GM12864 (cell line): ENCODE data around the gene PPP1R9A.

Experiments
- DNase-seq: peaks from one replicate; pipeline ENCODE4 v3.0.0-alpha.2; 2011; ENCODE audit warnings: low read depth
- H3K4me3 ChIP-seq: 2 replicates; pipeline ENCODE4 v1.5.1; 2011; ENCODE audit warnings: mild to moderate bottlenecking, low read depth, low read length, control low read depth
- TF ChIP-seq, protein P1 (sequence below): IDR thresholded peaks from 2 replicates; pipeline ENCODE4 v1.5.1; 2011; ENCODE audit warnings: low read depth, mild to moderate bottlenecking, moderate library complexity, low read length, control low read depth, inconsistent platforms; ENCODE audit errors: missing control alignments

The PPP1R9A gene

DNA sequence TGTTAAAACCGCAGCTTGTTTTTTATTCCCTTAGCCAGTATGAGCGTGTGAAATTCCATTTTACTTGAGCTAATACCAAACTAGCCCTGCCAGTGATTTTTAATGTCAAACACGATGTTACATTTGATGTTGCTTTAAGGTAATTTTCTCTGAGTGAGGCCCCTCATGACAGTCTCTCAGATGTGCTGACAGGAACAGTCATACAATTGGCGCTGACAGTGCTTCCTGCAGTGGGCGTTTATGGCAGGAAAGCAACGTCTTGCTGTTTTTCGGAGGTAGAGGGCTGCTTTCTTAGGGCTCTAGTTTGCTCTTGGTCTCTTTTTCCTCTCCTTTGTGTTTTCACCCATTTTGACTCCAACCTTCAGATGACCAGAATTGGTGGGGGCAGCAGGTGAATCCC lies 397.6 kb downstream of the PPP1R9A start:
- TF ChIP-seq, protein P1, sequence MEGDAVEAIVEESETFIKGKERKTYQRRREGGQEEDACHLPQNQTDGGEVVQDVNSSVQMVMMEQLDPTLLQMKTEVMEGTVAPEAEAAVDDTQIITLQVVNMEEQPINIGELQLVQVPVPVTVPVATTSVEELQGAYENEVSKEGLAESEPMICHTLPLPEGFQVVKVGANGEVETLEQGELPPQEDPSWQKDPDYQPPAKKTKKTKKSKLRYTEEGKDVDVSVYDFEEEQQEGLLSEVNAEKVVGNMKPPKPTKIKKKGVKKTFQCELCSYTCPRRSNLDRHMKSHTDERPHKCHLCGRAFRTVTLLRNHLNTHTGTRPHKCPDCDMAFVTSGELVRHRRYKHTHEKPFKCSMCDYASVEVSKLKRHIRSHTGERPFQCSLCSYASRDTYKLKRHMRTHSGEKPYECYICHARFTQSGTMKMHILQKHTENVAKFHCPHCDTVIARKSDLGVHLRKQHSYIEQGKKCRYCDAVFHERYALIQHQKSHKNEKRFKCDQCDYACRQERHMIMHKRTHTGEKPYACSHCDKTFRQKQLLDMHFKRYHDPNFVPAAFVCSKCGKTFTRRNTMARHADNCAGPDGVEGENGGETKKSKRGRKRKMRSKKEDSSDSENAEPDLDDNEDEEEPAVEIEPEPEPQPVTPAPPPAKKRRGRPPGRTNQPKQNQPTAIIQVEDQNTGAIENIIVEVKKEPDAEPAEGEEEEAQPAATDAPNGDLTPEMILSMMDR = no peak
- H3K4me3 ChIP-seq = no peak overlapping the region
- no peak for DNase-seq

DNA sequence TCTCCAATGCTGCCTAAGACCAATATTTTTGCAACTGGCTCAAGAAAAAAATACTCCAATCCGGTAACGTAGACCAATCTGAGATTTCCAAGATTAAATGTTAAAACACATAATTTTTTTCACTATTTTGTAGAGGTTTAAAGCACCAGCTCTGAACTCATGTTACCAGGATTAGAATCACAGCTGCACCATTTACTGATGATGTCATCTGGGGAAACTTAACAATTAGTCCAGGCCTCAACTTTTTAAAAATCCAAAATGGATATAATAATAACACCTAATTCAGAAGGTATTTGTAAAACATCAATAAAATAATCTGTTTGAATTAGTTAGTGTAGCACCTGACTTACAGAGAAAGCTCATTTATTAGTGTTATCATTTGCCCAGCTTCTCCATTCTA lies 402.6 kb downstream of the PPP1R9A start:
- TF ChIP-seq, protein P1 = no peak
- DNase-seq = no peak
- no peak overlapping the region for H3K4me3 ChIP-seq

DNA sequence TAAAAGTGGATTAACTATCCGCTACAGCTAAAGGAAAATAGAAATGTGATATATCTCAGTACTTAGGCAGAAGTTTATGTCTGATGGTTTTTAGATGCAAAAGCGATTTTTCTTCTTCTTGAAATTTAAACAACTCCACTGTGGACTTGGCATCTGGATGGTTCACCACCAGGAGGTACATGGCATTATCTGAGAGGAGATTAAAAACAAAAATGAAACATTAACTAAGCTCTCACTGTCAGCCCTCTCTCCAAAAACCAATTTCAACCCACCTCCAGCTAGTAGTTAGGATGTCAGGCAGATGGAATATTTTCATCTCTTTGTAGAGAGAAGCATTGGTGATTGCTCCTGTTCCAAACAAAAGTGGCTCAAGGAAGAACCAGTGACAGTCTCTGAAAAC lies 404.0 kb downstream of the PPP1R9A start:
- TF ChIP-seq, protein P1 = no peak
- no peak for DNase-seq
- no peak overlapping the region for H3K4me3 ChIP-seq

DNA sequence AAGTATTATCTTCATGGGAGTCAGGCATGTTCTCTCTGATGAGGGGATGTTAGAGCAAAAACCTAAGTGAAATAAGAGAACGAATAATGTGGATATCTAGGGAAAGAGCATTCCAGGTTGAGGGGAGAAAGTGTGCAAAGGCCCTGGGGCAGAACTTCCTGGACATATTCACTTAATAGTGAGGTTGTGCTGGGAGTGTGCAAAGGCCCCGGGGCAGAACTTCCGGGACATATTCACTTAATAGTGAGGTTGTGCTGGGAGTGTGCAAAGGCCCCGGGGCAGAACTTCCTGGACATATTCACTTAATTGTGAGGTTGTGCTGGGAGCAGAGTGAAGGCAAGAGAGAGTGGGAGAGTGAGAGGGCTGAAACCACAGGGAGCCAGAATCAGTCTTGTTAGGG lies 405.2 kb downstream of the PPP1R9A start:
- H3K4me3 ChIP-seq = no peak overlapping the region
- TF ChIP-seq, protein P1 = no peak
- DNase-seq = no peak

DNA sequence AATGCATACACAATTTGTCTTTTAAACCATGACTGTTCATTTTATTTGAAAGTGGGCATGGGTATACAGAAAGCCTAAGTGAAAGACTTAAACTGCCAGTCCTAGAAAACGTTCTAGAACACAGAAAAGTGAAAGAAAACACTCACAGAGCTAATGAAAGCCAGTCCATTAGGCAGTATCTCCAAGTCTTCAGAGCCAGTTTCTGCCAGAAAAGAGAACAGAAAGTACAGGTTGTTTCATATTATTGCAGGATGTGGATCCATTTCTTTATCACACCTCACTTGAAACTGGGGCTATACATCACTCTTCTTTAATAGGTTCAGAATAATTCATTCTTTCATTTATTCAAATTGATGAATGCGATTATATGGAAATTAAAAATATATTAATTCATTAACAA lies 409.2 kb downstream of the PPP1R9A start:
- TF ChIP-seq, protein P1 = no peak

DNA sequence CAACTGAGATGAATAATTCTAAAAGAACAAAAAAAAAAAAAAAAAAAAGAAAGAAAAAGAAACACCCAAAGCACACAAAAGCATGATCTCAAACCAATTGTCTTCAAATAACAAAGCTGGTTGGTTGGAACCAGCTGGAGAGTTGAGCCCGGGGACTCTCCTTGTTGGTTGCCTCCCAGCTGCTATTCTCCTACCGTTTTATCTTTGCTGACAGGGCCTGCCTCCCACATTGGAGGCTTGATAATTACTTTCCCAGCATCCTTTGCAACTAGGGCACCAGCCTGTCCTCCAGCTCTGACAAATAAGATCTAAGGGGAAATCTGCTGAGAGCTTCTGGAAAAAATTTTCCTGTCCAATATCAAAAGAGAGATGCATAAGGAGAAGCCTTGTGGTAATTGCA lies 410.2 kb downstream of the PPP1R9A start:
- H3K4me3 ChIP-seq = no peak overlapping the region
- TF ChIP-seq, protein P1 = no peak
- DNase-seq = no peak

More for the DNA sequence above, 409.2 kb downstream of the PPP1R9A start:
- no peak overlapping the region for H3K4me3 ChIP-seq
- DNase-seq = no peak

DNA sequence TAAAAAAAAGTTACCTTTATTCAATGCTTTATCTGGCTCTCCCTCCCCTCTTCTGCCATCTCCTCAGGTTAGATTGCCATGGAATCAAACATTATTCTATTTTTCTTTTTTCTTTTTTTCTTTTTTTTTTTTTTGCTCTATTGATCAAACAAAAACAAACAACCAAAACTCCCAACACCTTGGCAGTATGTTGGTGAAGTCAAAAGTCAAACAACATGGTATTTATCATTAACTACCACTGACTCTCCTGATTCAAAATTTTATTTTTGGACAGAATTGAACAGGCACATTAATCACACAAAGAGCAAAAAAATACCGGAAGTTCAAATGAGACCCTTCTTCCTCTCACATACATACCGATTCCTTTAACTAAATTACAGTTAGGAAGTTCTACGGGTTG lies 410.6 kb downstream of the PPP1R9A start:
- H3K4me3 ChIP-seq = no peak overlapping the region
- TF ChIP-seq, protein P1 = no peak
- DNase-seq = no peak
